Neural cell (in vitro differentiated cells): Measurements from ENCODE around the gene INPP1. TPM values are rescaled to one million over a fixed set of nuclear protein-coding genes. Genes with fewer than 3 reads are reported as not detected.

ENCODE experiments used
- H2AFZ ChIP-seq: fragments of 200-600, 300-800 bp; sonication (generic), shearing (Covaris generic); 2 replicates; pipeline ENCODE4 v1.6.0; 2014; ENCODE audit warnings: low read depth, mild to moderate bottlenecking, antibody characterized with exemption, low read length, moderate library complexity
- H3F3A ChIP-seq: fragments of 200-600 bp; shearing (Covaris generic); 2 replicates; pipeline ENCODE4 v1.6.1; 2016; ENCODE audit warnings: mild to moderate bottlenecking, moderate library complexity, mixed read lengths, antibody characterized with exemption, low read length; ENCODE audit not compliant: insufficient read depth, poor library complexity, severe bottlenecking
- H3K27ac ChIP-seq: fragments of 200-600, 300-800 bp; sonication (generic), shearing (Covaris generic); 2 replicates; pipeline ENCODE4 v1.5.1; 2014; ENCODE audit warnings: mild to moderate bottlenecking, low read length, moderate library complexity
- H3K27me3 ChIP-seq: fragments of 300-800, 200-600 bp; sonication (generic), shearing (Covaris generic); 2 replicates; pipeline ENCODE4 v1.6.0; 2014; ENCODE audit warnings: mild to moderate bottlenecking, low read depth, low read length, moderate library complexity; ENCODE audit not compliant: insufficient read depth
- H3K36me3 ChIP-seq: fragments of 300-800, 200-600 bp; sonication (generic), shearing (Covaris generic); 2 replicates; pipeline ENCODE4 v1.5.1; 2014; ENCODE audit warnings: mild to moderate bottlenecking, antibody characterized with exemption, low read length, moderate library complexity; ENCODE audit not compliant: insufficient read depth
- H3K4me2 ChIP-seq: fragments of 300-800, 200-600 bp; sonication (generic), shearing (Covaris generic); 2 replicates; pipeline ENCODE4 v1.6.0; 2014; ENCODE audit warnings: mild to moderate bottlenecking, low read length
- H3K4me3 ChIP-seq: fragments of 300-800, 200-600 bp; sonication (generic), shearing (Covaris generic); 2 replicates; pipeline ENCODE4 v1.5.1; 2014; ENCODE audit warnings: mild to moderate bottlenecking, low read length, moderate library complexity
- H3K79me2 ChIP-seq: fragments of 200-600 bp; shearing (Covaris generic); replicated peaks from 2 replicates; pipeline ENCODE4 v1.6.0; 2014; ENCODE audit warnings: mild to moderate bottlenecking, low read length, moderate library complexity; ENCODE audit not compliant: insufficient read depth
- H3K9ac ChIP-seq: fragments of 300-800, 200-600 bp; sonication (generic), shearing (Covaris generic); 2 replicates; pipeline ENCODE4 v1.6.1; 2016; ENCODE audit warnings: mild to moderate bottlenecking, low read length, mixed read lengths
- H3K9me2 ChIP-seq: fragments of 200-600 bp; shearing (Covaris generic); 2 replicates; pipeline ENCODE4 v1.6.1; 2016; ENCODE audit warnings: mild to moderate bottlenecking, low read length, mixed read lengths; ENCODE audit not compliant: insufficient read depth
- H3K9me3 ChIP-seq: fragments of 200-600, 300-800 bp; sonication (generic), shearing (Covaris generic); 2 replicates; pipeline ENCODE4 v1.6.1; 2016; ENCODE audit warnings: mild to moderate bottlenecking, mixed run types, low read length, moderate library complexity, mixed read lengths
- H4K20me1 ChIP-seq: fragments of 200-600 bp; shearing (Covaris generic); 2 replicates; pipeline ENCODE4 v1.6.1; 2016; ENCODE audit warnings: mild to moderate bottlenecking, mixed run types; ENCODE audit not compliant: insufficient read depth
- CTCF ChIP-seq: fragments of 450-650 bp; IDR thresholded peaks from 2 replicates; pipeline ENCODE4 v1.5.1; 2014; ENCODE audit warnings: antibody characterized with exemption, mild to moderate bottlenecking, moderate library complexity; ENCODE audit not compliant: poor library complexity, severe bottlenecking
- EP300 ChIP-seq: fragments of 450-650 bp; conservative IDR thresholded peaks from 2 replicates; pipeline ENCODE4 v1.6.1; 2014; ENCODE audit warnings: antibody characterized with exemption, mild to moderate bottlenecking, moderate library complexity; ENCODE audit not compliant: poor library complexity, severe bottlenecking
- MXI1 ChIP-seq: fragments of 450-650 bp; conservative IDR thresholded peaks from 2 replicates; pipeline ENCODE4 v1.6.1; 2014; ENCODE audit warnings: antibody characterized with exemption, mild to moderate bottlenecking; ENCODE audit not compliant: poor library complexity, severe bottlenecking
- POLR2AphosphoS5 ChIP-seq: IDR thresholded peaks from 2 replicates; pipeline ENCODE4 v1.6.1; 2012
- REST ChIP-seq: IDR thresholded peaks from 2 replicates; pipeline ENCODE4 v1.6.1; 2012; ENCODE audit warnings: borderline replicate concordance
- SMC3 ChIP-seq: fragments of 450-650 bp; conservative IDR thresholded peaks from 2 replicates; pipeline ENCODE4 v1.6.1; 2014; ENCODE audit warnings: antibody characterized with exemption, mild to moderate bottlenecking, moderate library complexity; ENCODE audit not compliant: poor library complexity
- polyA plus RNA-seq: library from polyadenylated mRNA; depleted of rRNA; stranded (reverse); fragments of >200 nt; gene quantifications from 2 replicates; pipeline ENCODE4 v1.2.3, GENCODE V29; 2014

Gene INPP1
- polyA plus RNA-seq, 1 donor from 2014 or later = 15.1 TPM

GRCh38 chr2:190315273-190315672 lies 28.1 kb upstream of the INPP1 start:
- Histone ChIP-seq H3K9me2 (no peaks in the 10 kb centered on the region), H3F3A (no peaks in the 10 kb centered on the region), H3K9me3 (no peaks in the 10 kb centered on the region), H3K4me2 (no peak overlapping the region), H4K20me1 (no peaks in the 10 kb centered on the region), H3K27me3 (no peaks in the 10 kb centered on the region), H2AFZ (no peak overlapping the region), H3K36me3 (no peaks in the 10 kb centered on the region), H3K79me2 (peaks cover 5% of the 10 kb centered on the region), H3K4me3 (no peak overlapping the region), H3K27ac (no peak overlapping the region), H3K9ac (no peak overlapping the region)
- no peak for TF ChIP-seq MXI1
- TF ChIP-seq SMC3 = no peak
- no peak for TF ChIP-seq EP300
- no peak for TF ChIP-seq REST
- no peak for TF ChIP-seq CTCF
- TF ChIP-seq POLR2AphosphoS5 = no peak

DNA sequence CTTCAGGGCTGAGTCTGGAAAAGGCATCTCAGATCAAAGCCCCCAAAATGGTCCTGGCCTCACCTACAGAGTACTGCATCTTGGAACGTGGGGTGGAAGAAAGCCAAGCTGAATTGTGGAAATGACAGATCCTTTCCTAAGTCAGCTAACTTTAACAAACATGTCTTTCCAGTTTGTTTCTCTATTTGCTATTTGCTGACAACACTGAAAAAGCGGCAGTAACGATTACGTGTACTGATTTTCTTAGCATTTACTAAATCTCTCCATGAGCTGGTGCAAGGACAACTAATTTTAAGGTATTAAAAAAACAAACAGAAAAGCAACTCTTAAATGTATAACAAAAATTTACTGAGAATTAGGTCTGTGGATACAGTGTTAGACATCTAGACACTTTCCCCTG lies 24.9 kb upstream of the INPP1 start:
- peak overlapping the region; percentile 56 for H3K4me2 ChIP-seq
- no peak overlapping the region for H3K27ac ChIP-seq
- TF ChIP-seq SMC3 (no peak), POLR2AphosphoS5 (no peak), REST (no peak), MXI1 (no peak), EP300 (no peak)
- H3K4me3 ChIP-seq = peak overlapping the region; percentile 85
- H3K36me3 ChIP-seq = no peaks in the 10 kb centered on the region
- H2AFZ ChIP-seq = no peak overlapping the region
- no peaks in the 10 kb centered on the region for H3F3A ChIP-seq
- H4K20me1 ChIP-seq = no peaks in the 10 kb centered on the region
- H3K9me2 ChIP-seq = no peaks in the 10 kb centered on the region
- no peaks in the 10 kb centered on the region for H3K27me3 ChIP-seq
- H3K9me3 ChIP-seq = no peaks in the 10 kb centered on the region
- H3K9ac ChIP-seq = peak overlapping the region; percentile 58
- peaks cover 5% of the 10 kb centered on the region for H3K79me2 ChIP-seq
